Measurements from ENCODE around the gene ROBO1. TPM values are rescaled to one million over a fixed set of nuclear protein-coding genes. Genes with fewer than 3 reads are reported as not detected.

Gene ROBO1
- total RNA-seq, 1 donor from 2014 or later: 13.4 TPM

- Histone ChIP-seq H3K4me1 (no peaks in the 10 kb centered on the region), H3K9me3 (no peaks in the 10 kb centered on the region), H3K27me3 (no peaks in the 10 kb centered on the region), H3K27ac (no peak overlapping the region), H3K36me3 (no peaks in the 10 kb centered on the region), H3K4me3 (no peak overlapping the region)
- intact Hi-C loops (cut with DNase I): no loop called here
- no peak for DNase-seq (ENCODE audit: low spot score in 2 of 2)
- TF ChIP-seq, protein P1, sequence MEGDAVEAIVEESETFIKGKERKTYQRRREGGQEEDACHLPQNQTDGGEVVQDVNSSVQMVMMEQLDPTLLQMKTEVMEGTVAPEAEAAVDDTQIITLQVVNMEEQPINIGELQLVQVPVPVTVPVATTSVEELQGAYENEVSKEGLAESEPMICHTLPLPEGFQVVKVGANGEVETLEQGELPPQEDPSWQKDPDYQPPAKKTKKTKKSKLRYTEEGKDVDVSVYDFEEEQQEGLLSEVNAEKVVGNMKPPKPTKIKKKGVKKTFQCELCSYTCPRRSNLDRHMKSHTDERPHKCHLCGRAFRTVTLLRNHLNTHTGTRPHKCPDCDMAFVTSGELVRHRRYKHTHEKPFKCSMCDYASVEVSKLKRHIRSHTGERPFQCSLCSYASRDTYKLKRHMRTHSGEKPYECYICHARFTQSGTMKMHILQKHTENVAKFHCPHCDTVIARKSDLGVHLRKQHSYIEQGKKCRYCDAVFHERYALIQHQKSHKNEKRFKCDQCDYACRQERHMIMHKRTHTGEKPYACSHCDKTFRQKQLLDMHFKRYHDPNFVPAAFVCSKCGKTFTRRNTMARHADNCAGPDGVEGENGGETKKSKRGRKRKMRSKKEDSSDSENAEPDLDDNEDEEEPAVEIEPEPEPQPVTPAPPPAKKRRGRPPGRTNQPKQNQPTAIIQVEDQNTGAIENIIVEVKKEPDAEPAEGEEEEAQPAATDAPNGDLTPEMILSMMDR (IDR thresholded peaks at IDR 0.05): no peak
These were observed 866.9 kb downstream of the ROBO1 start for GRCh38 chr3:78900880-78901279.

DNA sequence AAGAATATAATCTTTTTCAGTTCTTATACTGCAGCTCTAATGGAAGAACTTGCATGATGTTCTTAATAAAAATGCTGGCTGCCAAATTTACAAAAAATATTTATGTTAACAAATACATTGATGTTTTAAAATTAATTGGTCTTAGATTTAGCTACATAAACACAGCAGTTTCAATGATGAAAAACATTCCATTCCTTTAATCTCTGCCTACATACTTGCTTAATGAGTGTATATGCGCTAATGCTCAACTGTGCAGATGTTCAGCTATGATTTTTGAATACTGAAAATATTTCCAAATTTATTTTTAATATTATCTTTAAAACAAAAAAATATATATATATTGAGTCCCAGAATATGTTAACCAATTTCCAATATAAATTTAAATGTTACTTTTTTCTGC, 867.4 kb downstream of the ROBO1 start:
- no peaks in the 10 kb centered on the region for H3K9me3 ChIP-seq
- no peak overlapping the region for H3K4me3 ChIP-seq
- TF ChIP-seq, protein P1 (IDR thresholded peaks at IDR 0.05): no peak
- no peak for DNase-seq (ENCODE audit: low spot score in 2 of 2)
- no peaks in the 10 kb centered on the region for H3K27me3 ChIP-seq
- no peaks in the 10 kb centered on the region for H3K36me3 ChIP-seq
- H3K27ac ChIP-seq: no peak overlapping the region
- intact Hi-C loops (cut with DNase I): no loop called here
- H3K4me1 ChIP-seq: no peaks in the 10 kb centered on the region

DNA sequence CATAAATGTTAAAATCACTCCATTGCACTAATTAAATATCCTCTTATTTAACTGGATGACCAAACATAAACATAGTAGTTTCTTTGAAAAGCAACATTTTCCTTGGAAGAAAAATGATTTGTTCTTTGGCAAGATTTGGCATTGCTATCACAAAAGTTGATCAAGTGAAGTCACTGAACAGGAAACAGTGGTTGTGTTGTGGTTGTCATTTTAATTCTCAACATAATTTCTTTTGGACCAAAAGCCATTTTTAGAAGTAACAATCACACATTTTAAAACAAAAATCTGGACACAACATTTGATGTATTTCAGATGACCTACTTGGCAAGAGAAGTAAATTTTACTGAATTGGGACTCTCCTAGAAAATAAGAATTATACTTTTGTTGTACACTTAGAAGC, 872.3 kb downstream of the ROBO1 start:
- Histone ChIP-seq H3K27ac (no peak overlapping the region), H3K9me3 (no peaks in the 10 kb centered on the region), H3K4me3 (no peak overlapping the region), H3K36me3 (no peaks in the 10 kb centered on the region), H3K27me3 (no peaks in the 10 kb centered on the region), H3K4me1 (peaks cover 0 to 3% of the 10 kb centered on the region in 2 donors)
- TF ChIP-seq, protein P1 (IDR thresholded peaks at IDR 0.05): no peak
- DNase-seq (ENCODE audit: low spot score in 2 of 2): no peak
- intact Hi-C loops (cut with DNase I): no loop called here

- H3K9me3 ChIP-seq: no peaks in the 10 kb centered on the region
- no peak overlapping the region for H3K4me3 ChIP-seq
- peaks cover 0 to 3% of the 10 kb centered on the region in 2 donors for H3K4me1 ChIP-seq
- H3K36me3 ChIP-seq: no peaks in the 10 kb centered on the region
- no peaks in the 10 kb centered on the region for H3K27me3 ChIP-seq
- no peak for DNase-seq (ENCODE audit: low spot score in 2 of 2)
- H3K27ac ChIP-seq: no peak overlapping the region
- intact Hi-C loops (cut with DNase I): no loop called here
- TF ChIP-seq, protein P1 (IDR thresholded peaks at IDR 0.05): no peak
These were observed 873.0 kb downstream of the ROBO1 start for GRCh38 chr3:78894787-78895186.

- Histone ChIP-seq H3K36me3 (no peaks in the 10 kb centered on the region), H3K27me3 (no peaks in the 10 kb centered on the region), H3K27ac (no peak overlapping the region), H3K4me3 (no peak overlapping the region), H3K9me3 (no peaks in the 10 kb centered on the region), H3K4me1 (peaks cover 0 to 5% of the 10 kb centered on the region in 2 donors)
- TF ChIP-seq, protein P1 (IDR thresholded peaks at IDR 0.05): no peak
- intact Hi-C loops (cut with DNase I): no loop called here
- DNase-seq (ENCODE audit: low spot score in 2 of 2): no peak
These were observed 874.6 kb downstream of the ROBO1 start for GRCh38 chr3:78893161-78893560.

GRCh38 chr3:78889348-78889747, 878.5 kb downstream of the ROBO1 start:
- no peak overlapping the region for H3K27ac ChIP-seq
- intact Hi-C loops (cut with DNase I): no loop called here
- H3K27me3 ChIP-seq: no peaks in the 10 kb centered on the region
- no peak overlapping the region for H3K4me3 ChIP-seq
- no peaks in the 10 kb centered on the region for H3K9me3 ChIP-seq
- TF ChIP-seq, protein P1 (IDR thresholded peaks at IDR 0.05): no peak
- H3K4me1 ChIP-seq: peaks cover 0 to 9% of the 10 kb centered on the region in 2 donors
- no peak for DNase-seq (ENCODE audit: low spot score in 2 of 2)
- no peaks in the 10 kb centered on the region for H3K36me3 ChIP-seq

Data from ascending aorta (tissue), 2 donors.